ENCODE results near the gene CFAP97D2.
"Not testable (repeated sequence)": the region's sequence is repeated elsewhere in the genome, so short reads cannot be mapped to it uniquely, and the experiment has no call there.

The CFAP97D2 gene

GRCh38 chr13:114198556-114198955 is 19.5 kb downstream of the CFAP97D2 start:
- no peak for TF ChIP-seq CTCF (conservative IDR thresholded peaks at IDR 0.05; ENCODE audit: low read depth, low read length)
- no peak for DNase-seq (ENCODE audit: low read depth)
- no peak overlapping the region for H3K4me3 ChIP-seq (ENCODE audit: low read depth, low read length)

- not testable (repeated sequence) for H3K4me3 ChIP-seq (ENCODE audit: low read depth, low read length); DNase-seq (ENCODE audit: low read depth)
These were observed 20.5 kb downstream of the CFAP97D2 start for GRCh38 chr13:114199526-114199925.

- TF ChIP-seq CTCF (conservative IDR thresholded peaks at IDR 0.05; ENCODE audit: low read depth, low read length) = no peak
- peak overlapping the region; percentile 14 for H3K4me3 ChIP-seq (ENCODE audit: low read depth, low read length)
- DNase-seq (ENCODE audit: low read depth) = no peak
These were observed 20.9 kb downstream of the CFAP97D2 start for GRCh38 chr13:114199954-114200353.

- TF ChIP-seq CTCF (conservative IDR thresholded peaks at IDR 0.05; ENCODE audit: low read depth, low read length) = no peak
- DNase-seq (ENCODE audit: low read depth) = peak; percentile 56
- peak overlapping the region; percentile 40 for H3K4me3 ChIP-seq (ENCODE audit: low read depth, low read length)
These were observed 21.4 kb downstream of the CFAP97D2 start for GRCh38 chr13:114200399-114200911.

- no peak for DNase-seq (ENCODE audit: low read depth)
- TF ChIP-seq CTCF (conservative IDR thresholded peaks at IDR 0.05; ENCODE audit: low read depth, low read length) = no peak
These were observed 23.5 kb downstream of the CFAP97D2 start for GRCh38 chr13:114202581-114202980.

GRCh38 chr13:114203536-114203935 is 24.5 kb downstream of the CFAP97D2 start:
- no peak for DNase-seq (ENCODE audit: low read depth)
- no peak overlapping the region for H3K4me3 ChIP-seq (ENCODE audit: low read depth, low read length)
- TF ChIP-seq CTCF (conservative IDR thresholded peaks at IDR 0.05; ENCODE audit: low read depth, low read length) = no peak

More at GRCh38 chr13:114202581-114202980, 23.5 kb downstream of the CFAP97D2 start:
- H3K4me3 ChIP-seq (ENCODE audit: low read depth, low read length) = no peak overlapping the region

- H3K4me3 ChIP-seq (ENCODE audit: low read depth, low read length) = no peak overlapping the region
- DNase-seq (ENCODE audit: low read depth) = no peak
- no peak for TF ChIP-seq CTCF (conservative IDR thresholded peaks at IDR 0.05; ENCODE audit: low read depth, low read length)
These were observed 25.8 kb downstream of the CFAP97D2 start for GRCh38 chr13:114204894-114205293.

Measured in choroid plexus epithelial cell (primary cell).